ENCODE measurements around the gene CAVIN3. TPM values are rescaled to one million over a fixed set of nuclear protein-coding genes. Genes with fewer than 3 reads are reported as not detected.

Gene CAVIN3
- total and polyA plus RNA-seq, 9 of the 15 experiments (the other 6 are each of a cell fraction or from before 2014, with no cell fraction given), result 0.13 TPM; not detected in 8

DNA sequence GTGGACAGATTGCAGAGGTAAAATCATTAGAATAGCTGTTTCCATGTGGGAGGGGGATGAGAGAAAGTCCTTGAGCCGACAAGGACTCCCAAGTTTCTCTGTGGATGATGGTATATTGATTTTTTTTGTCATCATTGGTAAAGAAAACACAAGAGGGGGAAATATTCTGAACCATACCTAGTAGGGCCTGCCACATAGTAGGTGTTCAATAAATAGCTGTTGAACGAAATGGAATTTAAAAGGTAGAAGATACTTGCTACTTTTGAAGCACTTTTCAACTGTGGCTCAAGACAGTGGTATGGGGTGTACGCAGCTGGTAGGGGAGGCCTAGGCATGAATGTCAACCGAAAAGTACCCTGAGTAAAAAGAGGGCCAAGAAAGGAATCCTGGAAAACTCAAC lies 2.1 kb downstream of the CAVIN3 start:
- intact Hi-C loops (cut with micrococcal nuclease), result no loop called here

GRCh38 chr11:6315811-6316425 lies 4.4 kb downstream of the CAVIN3 start:
- CTCF ChIA-PET (ENCODE audit: low intra/inter-chr PET ratio), result interaction anchor here (0.7 to 1.6 kb wide), 4 partner anchors 64 to 307 kb away, joined by 3 to 5 read pairs (median 4); no protein-coding TSS in a partner anchor
- ATAC-seq (peak; percentile 98), DNase-seq (ENCODE audit: extremely low read depth in 1 of 4, low spot score in 3 of 4) (peak; percentile 66 to 79 (median 70)), FAIRE-seq (peak; percentile 95)
- Histone ChIP-seq H3K4me1 (replicated peaks in 1 of 2; ENCODE audit: control insufficient read depth in 2 of 2, insufficient read depth in 2 of 2, low read length in 2 of 2) (peaks cover 3 to 19% of the 10 kb centered on the region in 2 experiments; a peak in 4 of 5 replicates), H3K27me3 (ENCODE audit: control insufficient read depth in 2 of 2, insufficient read depth in 2 of 2, low read length in 2 of 2) (peaks cover 21 to 39% of the 10 kb centered on the region in 2 experiments; a peak in 3 of 5 replicates), H3K36me3 (ENCODE audit: control insufficient read depth, insufficient read depth, low read length) (no peaks in the 10 kb centered on the region), H3K79me2 (ENCODE audit: control insufficient read depth, insufficient read depth, low read length) (no peaks in the 10 kb centered on the region), H3K9me3 (replicated peaks; ENCODE audit: control insufficient read depth, insufficient read depth, low read depth, low read length) (no peaks in the 10 kb centered on the region), H3K27ac (ENCODE audit: extremely low read depth, low read depth, low read length) (no peak overlapping the region), H3K9me1 (ENCODE audit: control insufficient read depth, insufficient read depth, low read length) (no peaks in the 10 kb centered on the region), H3K9ac (ENCODE audit: insufficient read depth in 1 of 2, low read depth in 2 of 2, low read length in 2 of 2) (no peak overlapping the region), H4K20me1 (replicated peaks; ENCODE audit: control insufficient read depth, insufficient read depth, low read length) (no peaks in the 10 kb centered on the region), H3K4me3 (no peak overlapping the region), H3K4me2 (ENCODE audit: insufficient read depth, low read length) (no peak overlapping the region), H2AFZ (ENCODE audit: low read depth, low read length) (no peak overlapping the region)
- POLR2A ChIA-PET, result no interaction called here
- in situ Hi-C loops (cut with MboI) (no loop called here), intact Hi-C loops (cut with micrococcal nuclease) (loop anchor here (2.0 kb wide), 2 partner anchors 65 to 293 kb away; no protein-coding TSS in a partner anchor)
- no TSS peak for BruUV-seq (replicated peaks)
- 0% methylated on average over 10 of the region's 10 CpGs for WGBS (ENCODE audit: insufficient coverage, low coverage, missing lambda C conversion rate)
- TF ChIP-seq, protein P1, sequence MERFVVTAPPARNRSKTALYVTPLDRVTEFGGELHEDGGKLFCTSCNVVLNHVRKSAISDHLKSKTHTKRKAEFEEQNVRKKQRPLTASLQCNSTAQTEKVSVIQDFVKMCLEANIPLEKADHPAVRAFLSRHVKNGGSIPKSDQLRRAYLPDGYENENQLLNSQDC (CRISPR knock-in tag; IDR thresholded peaks at IDR 0.05), result no peak
- TF ChIP-seq KAT7 (CRISPR knock-in tag; IDR thresholded peaks at IDR 0.05; ENCODE audit: borderline replicate concordance), result no peak
- TF ChIP-seq, protein P2, sequence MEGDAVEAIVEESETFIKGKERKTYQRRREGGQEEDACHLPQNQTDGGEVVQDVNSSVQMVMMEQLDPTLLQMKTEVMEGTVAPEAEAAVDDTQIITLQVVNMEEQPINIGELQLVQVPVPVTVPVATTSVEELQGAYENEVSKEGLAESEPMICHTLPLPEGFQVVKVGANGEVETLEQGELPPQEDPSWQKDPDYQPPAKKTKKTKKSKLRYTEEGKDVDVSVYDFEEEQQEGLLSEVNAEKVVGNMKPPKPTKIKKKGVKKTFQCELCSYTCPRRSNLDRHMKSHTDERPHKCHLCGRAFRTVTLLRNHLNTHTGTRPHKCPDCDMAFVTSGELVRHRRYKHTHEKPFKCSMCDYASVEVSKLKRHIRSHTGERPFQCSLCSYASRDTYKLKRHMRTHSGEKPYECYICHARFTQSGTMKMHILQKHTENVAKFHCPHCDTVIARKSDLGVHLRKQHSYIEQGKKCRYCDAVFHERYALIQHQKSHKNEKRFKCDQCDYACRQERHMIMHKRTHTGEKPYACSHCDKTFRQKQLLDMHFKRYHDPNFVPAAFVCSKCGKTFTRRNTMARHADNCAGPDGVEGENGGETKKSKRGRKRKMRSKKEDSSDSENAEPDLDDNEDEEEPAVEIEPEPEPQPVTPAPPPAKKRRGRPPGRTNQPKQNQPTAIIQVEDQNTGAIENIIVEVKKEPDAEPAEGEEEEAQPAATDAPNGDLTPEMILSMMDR (IDR thresholded peaks at IDR 0.05 in 2 of 3, conservative IDR thresholded peaks at IDR 0.05 in 1 of 3; ENCODE audit: insufficient read depth in 2 of 3, low read depth in 1 of 3, low read length in 3 of 3), result peak; percentile 80 to 89 (median 88)
- TF ChIP-seq ELF4 (CRISPR knock-in tag; IDR thresholded peaks at IDR 0.05), result no peak
- no peak for TF ChIP-seq SMARCB1 (IDR thresholded peaks at IDR 0.05; ENCODE audit: insufficient read length, low read depth)
- TF ChIP-seq RB1 (IDR thresholded peaks at IDR 0.05; ENCODE audit: low read depth), result peak; percentile 28; the same call in 1 of the 2 replicates
- peak; percentile 27; the same call in 1 of the 2 replicates for TF ChIP-seq CTBP1 (IDR thresholded peaks at IDR 0.05; ENCODE audit: borderline replicate concordance)
- no peak for TF ChIP-seq MXI1 (IDR thresholded peaks at IDR 0.05; ENCODE audit: low read depth, low read length)
- TF ChIP-seq SMC3 (conservative IDR thresholded peaks at IDR 0.05; ENCODE audit: insufficient read depth, low read depth, low read length), result peak; percentile 82
- TF ChIP-seq, protein P3, sequence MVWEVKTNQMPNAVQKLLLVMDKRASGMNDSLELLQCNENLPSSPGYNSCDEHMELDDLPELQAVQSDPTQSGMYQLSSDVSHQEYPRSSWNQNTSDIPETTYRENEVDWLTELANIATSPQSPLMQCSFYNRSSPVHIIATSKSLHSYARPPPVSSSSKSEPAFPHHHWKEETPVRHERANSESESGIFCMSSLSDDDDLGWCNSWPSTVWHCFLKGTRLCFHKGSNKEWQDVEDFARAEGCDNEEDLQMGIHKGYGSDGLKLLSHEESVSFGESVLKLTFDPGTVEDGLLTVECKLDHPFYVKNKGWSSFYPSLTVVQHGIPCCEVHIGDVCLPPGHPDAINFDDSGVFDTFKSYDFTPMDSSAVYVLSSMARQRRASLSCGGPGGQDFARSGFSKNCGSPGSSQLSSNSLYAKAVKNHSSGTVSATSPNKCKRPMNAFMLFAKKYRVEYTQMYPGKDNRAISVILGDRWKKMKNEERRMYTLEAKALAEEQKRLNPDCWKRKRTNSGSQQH (CRISPR knock-in tag; IDR thresholded peaks at IDR 0.05), result no peak

More for the DNA sequence above, 2.1 kb downstream of the CAVIN3 start:
- DNase-seq (ENCODE audit: extremely low read depth in 1 of 4, low spot score in 3 of 4), result no peak
- Histone ChIP-seq H3K27me3 (ENCODE audit: control insufficient read depth in 2 of 2, insufficient read depth in 2 of 2, low read length in 2 of 2) (peaks cover 23 to 46% of the 10 kb centered on the region in 2 experiments; a peak in 4 of 5 replicates), H3K9me3 (replicated peaks; ENCODE audit: control insufficient read depth, insufficient read depth, low read depth, low read length) (no peaks in the 10 kb centered on the region), H2AFZ (ENCODE audit: low read depth, low read length) (no peak overlapping the region), H3K4me2 (ENCODE audit: insufficient read depth, low read length) (no peak overlapping the region), H3K36me3 (ENCODE audit: control insufficient read depth, insufficient read depth, low read length) (no peaks in the 10 kb centered on the region), H3K4me1 (replicated peaks in 1 of 2; ENCODE audit: control insufficient read depth in 2 of 2, insufficient read depth in 2 of 2, low read length in 2 of 2) (peaks cover 3 to 19% of the 10 kb centered on the region in 2 experiments; a peak in 4 of 5 replicates), H3K4me3 (no peak overlapping the region), H3K79me2 (ENCODE audit: control insufficient read depth, insufficient read depth, low read length) (no peaks in the 10 kb centered on the region), H3K9me1 (ENCODE audit: control insufficient read depth, insufficient read depth, low read length) (no peaks in the 10 kb centered on the region), H3K27ac (ENCODE audit: extremely low read depth, low read depth, low read length) (no peak overlapping the region), H4K20me1 (replicated peaks; ENCODE audit: control insufficient read depth, insufficient read depth, low read length) (no peaks in the 10 kb centered on the region), H3K9ac (ENCODE audit: insufficient read depth in 1 of 2, low read depth in 2 of 2, low read length in 2 of 2) (no peak overlapping the region)
- WGBS (ENCODE audit: insufficient coverage, low coverage, missing lambda C conversion rate), result 15% methylated on average over 4 of the region's 4 CpGs
- in situ Hi-C loops (cut with MboI), result no loop called here
- CTCF ChIA-PET (ENCODE audit: low intra/inter-chr PET ratio), result no interaction called here
- POLR2A ChIA-PET, result interaction anchor here (0.7 kb wide), 1 partner anchor 159 kb away, joined by 3 read pairs; no protein-coding TSS in a partner anchor
- ATAC-seq, result no peak
- BruUV-seq (replicated peaks), result no TSS peak
- FAIRE-seq, result no peak
- TF ChIP-seq ZNF384 (IDR thresholded peaks at IDR 0.05; ENCODE audit: low read depth, low read length), result no peak
- TF ChIP-seq SMC3 (conservative IDR thresholded peaks at IDR 0.05; ENCODE audit: insufficient read depth, low read depth, low read length), result no peak
- peak; percentile 65 for TF ChIP-seq ZKSCAN1 (IDR thresholded peaks at IDR 0.05; ENCODE audit: low read depth, low read length)
- TF ChIP-seq ZNF780A (CRISPR knock-in tag; IDR thresholded peaks at IDR 0.05), result no peak

Measured in K562 (cell line).